Measurements from ENCODE around the gene PHF20.
"Not testable (repeated sequence)": the region's sequence is repeated elsewhere in the genome, so short reads cannot be mapped to it uniquely, and the experiment has no call there.

The PHF20 gene

DNA sequence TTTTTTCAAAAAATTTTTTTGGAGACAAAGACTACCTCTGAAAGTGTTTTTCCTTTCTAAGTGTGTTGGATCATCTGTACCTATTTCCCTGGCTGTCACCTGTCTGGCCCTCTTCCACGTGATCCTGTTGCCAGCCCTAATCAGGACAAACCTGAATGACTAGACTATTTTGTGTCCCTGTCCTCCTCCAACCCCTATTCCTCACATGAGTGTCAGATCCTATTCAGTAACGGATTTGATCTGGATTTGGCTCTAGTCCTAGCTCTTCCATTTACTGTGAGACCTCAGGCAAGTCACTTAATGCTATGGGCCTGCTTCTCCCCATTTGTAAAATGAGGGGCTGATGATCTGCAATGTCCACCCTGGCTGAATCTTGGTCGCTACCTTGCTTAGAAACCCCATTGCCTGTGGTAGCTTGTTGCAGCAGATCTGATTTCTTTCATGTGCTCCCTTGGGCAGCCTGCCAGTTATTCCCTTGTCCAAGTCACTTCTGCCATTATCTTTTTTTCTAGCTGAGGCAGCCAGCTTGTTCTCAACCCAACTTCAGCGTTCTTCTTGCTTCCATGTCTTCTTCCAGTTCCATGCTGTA lies 4.8 kb downstream of the PHF20 start:
- DNase-seq (ENCODE audit: low read depth, low spot score), result no peak

DNA sequence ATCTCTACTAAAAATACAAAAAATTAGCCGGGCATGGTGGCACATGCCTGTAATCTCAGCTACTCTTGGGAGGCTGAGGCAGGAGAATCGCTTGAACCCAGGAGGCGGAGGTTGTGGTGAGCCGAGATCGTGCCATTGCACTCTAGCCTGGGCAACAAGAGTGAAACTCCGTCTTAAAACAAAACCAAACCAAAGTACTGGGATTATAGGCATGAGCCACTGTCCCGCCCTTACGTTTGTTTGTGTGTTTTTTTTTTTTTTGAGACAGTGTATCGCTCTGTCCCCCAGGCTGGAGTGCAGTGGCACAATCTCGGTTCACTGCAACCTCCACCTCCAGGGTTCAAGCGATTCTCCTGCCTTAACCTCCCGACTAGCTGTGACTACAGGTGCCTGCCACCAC lies 12.0 kb downstream of the PHF20 start:
- not testable (repeated sequence) for DNase-seq (ENCODE audit: low read depth, low spot score)

DNA sequence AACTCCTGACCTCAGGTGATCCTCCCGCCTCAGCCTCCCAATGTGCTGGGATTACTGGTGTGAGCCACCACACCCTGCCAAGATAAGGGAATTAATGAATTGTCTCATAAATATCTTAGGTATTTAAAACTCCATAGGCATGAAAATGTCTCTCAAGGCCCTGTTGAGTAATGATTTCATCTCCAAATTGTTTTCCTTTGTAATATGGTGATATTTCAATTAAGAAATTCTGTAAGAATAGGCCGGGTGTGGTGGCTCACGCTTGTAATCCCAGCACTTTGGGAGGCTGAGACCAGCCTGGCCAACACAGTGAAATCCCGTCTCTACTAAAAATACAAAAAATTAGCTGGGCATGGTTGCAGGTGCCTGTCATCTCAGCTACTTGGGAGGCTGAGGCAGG lies 13.7 kb downstream of the PHF20 start:
- DNase-seq (ENCODE audit: low read depth, low spot score), result not testable (repeated sequence)

DNA sequence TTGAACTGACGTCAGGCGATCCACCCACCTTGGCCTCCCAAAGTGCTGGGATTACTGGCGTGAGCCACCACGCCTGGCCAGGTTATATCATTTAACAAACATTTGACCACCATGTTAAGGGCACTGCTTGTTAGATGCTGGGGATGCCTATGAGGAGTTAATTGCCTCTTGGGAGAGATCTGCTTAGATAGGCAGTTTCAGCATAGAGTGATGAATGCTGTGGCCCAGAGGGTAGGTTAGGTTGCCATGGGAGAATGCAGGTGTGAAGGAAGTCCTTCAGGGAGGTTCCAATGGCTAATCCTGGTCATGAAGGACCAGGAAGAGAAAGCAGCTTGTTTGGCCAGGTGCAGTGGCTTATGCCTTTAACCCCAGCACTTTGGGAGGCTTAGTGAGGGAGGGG lies 17.0 kb downstream of the PHF20 start:
- DNase-seq (ENCODE audit: low read depth, low spot score), result no peak

DNA sequence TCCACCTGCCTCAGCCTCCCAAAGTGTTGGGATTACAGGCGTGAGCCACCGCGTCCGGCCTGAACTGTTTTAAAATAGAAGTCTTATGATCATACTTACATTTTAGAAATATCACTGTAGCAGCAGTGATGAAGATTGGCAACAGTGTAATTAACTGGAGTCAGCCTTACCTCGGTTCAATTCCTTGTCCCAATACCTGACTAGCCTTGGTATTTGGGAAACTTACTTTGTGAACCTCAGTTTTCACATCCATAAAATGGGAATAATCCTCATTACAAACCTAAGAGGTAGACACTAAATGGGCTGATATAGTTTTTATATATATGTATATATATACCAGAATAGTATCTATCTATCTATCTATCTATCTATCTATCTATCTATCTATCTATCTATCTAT lies 19.3 kb downstream of the PHF20 start:
- no peak for DNase-seq (ENCODE audit: low read depth, low spot score)

DNA sequence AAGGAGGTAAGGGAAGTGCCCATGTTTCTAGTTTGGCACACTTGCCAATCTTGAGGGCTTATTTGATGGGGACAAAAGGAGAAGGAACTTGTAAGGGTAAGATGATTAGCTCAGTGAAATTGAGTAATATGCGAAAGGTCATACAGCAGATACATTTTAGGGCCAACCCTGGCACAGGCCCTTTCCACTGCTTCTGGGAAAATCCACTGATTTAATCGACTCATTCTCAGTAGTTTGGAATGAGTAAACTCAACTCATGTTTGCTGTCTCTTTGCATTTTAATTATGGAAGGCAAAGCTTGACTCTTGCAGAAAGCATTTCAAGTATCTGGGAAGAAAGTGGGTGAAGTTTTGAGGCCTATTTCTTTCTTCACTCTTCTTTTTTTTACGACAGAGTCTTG lies 20.0 kb downstream of the PHF20 start:
- DNase-seq (ENCODE audit: low read depth, low spot score), result no peak

DNA sequence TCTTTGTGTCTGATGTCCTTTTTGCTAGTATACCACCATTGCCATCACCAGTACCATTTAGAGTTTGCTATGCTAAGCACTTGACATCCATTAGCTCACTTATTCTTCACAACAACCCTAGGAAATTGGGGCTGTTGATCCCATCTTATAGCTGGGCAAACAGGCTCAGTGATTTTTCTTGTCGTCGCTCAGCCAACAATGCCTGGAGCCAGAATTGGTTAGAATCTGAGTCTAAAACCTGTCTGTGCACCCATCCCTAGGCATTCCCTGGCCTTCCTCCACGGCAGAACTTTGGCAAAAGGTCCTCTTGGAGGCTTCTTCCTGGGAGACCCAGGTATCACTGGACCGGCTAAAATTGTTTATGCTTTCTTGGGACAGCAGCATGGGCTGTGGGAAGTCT lies 20.9 kb downstream of the PHF20 start:
- no peak for DNase-seq (ENCODE audit: low read depth, low spot score)

DNA sequence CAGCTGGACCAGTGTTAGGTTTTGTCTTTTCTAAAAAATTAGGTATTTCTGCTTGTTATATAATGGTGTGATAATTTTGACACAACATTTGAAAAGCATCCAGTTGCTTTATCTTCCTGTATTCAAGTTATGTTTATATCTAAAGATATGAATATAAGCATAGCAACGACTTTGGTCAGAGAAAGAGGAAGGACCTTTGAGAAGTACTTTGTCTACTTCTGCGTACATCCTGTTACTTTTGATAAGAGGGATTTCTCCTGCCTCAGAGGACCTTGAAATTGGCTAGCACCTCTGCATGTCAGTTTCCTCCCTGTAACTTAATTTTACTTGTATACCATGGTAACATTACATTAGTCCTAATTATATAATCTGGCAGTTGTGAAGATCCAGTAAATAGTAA lies 24.8 kb downstream of the PHF20 start:
- DNase-seq (ENCODE audit: low read depth, low spot score), result no peak

DNA sequence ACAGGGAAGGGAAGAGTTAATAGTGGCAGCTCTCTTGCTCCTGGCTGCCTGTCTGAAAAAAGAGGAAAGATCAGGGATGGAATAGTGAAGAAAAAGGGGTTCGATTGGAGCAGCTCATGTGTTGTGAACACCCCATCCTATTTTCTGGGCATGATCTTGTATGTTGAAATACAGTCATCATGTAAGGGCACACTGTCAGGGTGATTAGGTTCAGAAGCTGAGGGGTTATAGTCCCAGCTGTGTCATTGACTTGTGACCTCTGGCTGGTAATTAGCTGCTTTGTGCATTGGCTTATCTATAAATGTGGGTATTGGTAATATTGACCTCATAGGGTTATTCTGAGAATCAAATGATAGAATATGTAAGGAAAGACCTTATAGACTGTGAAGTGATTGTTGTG lies 30.1 kb downstream of the PHF20 start:
- no peak for DNase-seq (ENCODE audit: low read depth, low spot score)

DNA sequence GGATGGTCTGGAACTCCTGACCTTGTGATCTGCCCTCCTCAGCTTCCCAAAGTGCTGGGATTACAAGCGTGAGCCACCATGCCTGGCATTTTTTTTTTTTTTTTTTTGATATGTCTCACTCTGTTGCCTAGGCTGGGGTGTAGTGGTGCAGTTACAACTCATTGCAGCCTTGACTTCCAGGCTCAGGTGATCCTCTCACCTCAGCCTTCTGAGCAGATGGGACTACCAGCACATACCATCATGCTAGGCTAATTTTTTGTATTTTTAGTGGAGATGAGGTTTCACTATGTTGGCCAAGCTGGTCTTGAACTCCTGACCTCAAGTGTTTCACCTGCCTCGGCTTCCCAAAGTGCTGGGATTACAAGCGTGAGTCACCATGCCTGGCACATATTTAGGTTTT lies 34.3 kb downstream of the PHF20 start:
- no peak for DNase-seq (ENCODE audit: low read depth, low spot score)

DNA sequence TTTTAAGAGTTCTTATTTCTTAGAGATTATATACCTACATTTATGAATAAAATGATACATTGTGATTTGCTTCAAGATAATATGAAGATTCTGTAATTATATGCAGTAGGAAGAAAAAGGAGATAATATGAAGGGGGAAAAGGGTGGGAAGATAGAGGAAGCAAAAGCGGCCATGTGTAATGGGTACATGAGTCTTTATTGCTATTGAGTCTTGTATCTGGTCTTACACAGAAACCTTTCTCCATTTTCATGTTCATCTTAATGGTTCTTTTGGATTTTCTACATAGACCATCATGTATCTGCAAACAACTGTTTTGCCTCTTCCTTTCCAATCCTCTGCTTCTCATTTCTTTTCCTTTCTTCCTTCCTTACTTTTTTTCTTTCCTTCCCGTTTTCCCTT lies 36.1 kb downstream of the PHF20 start:
- DNase-seq (ENCODE audit: low read depth, low spot score), result no peak

DNA sequence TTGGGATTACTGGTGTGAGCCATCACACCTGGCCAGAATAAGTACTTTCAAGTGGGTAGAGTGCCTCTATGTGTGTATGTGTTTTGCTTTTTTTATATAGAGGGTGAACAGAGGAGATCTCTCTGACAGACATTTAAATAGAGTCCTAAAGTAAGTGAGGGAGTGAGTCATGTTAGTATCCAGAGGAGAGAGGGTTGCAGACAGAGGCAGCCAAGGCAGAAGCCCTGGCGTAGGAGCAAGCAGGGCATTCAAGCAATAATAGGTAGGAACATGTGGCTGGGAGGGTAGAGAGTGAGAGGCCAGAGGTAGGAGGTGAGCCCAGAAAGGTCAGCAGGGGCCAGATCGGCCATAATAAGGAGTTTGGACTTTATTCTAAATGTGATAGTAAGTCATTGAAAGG lies 48.9 kb downstream of the PHF20 start:
- DNase-seq (ENCODE audit: low read depth, low spot score), result no peak

DNA sequence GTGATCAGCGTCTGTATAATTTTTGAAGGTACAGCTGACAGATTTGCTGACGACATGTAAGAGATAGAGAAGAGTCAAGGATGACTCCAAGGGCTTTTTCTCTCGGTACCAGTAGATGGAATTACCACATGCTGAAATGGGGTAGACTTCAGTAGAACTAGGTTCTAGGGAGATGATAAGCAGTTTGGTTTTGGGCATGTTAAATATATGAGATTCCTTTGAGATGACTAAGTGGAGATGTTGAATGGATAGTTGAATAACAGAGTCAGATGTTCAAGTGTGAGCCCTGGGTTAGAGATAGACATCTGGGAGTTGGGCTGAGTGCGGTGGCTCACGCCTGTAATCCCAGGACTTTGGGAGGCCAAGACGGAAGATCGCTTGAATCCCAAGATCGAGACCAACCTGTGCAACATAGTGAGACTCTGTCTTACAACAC lies 50.0 kb downstream of the PHF20 start:
- DNase-seq (ENCODE audit: low read depth, low spot score), result no peak

DNA sequence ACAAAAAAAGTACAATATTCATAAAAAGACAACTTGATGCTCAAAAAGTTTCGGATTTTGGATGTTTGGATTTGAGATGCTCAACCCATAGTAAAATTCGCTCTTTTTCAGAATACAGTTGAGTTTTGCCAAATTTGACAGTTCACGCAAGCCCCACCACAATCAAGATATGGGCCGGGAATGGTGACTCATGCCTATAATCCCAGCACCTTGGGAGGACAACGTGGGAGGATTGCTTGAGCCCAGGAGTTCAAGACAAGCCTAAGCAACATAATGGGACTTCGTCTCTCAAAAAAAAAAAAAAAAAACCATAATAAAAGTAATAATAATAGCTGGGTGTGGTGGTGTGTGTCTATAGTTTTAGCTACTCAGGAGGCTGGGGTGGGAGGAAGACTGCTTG lies 51.3 kb downstream of the PHF20 start:
- no peak for DNase-seq (ENCODE audit: low read depth, low spot score)

DNA sequence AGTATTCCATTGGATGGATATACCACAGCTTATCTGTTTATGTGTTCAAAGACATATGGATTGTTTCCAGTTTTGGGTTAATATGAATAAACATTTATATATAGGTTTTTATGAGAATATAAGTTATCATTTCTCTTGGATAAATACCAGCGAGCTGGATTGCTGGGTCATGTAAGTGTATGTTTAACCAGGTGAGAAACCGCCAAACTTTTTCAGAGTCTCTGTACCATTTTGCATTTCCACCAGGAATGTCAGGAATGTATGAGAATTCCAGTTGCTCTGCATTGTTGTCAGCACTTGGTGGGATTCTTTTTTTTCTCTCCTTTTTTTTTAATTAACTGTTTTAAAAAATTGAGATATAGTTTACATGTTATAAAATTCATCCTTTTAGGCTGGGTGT lies 52.1 kb downstream of the PHF20 start:
- no peak for DNase-seq (ENCODE audit: low read depth, low spot score)

DNA sequence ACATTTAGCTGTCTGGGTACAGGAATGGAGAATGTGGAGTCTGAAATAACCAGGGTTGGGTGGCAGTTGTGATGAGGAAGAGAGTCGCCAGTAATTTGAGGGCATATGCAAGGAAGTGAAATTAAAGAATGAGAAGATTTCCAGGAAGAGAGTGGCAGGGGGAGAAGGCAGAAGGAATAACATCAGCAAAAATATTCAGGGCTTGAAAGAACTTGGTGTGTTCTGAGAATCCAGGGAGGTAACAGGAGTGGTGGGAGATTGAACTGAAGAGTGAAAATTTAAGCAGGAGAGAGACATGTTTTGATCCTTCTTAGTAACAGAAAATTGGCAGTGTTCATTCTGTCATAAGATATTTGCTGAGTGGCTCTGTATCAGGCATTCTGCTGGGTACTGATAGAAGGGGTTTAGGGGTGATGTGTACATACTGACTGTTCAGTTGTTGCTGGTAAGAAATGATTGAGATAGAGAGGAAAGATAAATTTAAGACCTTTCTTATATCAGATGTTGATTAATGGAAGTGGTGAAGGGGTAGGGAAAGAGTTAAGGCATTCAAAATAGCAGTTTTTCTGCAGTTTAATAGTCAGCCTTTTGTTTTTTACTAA lies 54.7 kb downstream of the PHF20 start:
- DNase-seq (ENCODE audit: low read depth, low spot score), result no peak

DNA sequence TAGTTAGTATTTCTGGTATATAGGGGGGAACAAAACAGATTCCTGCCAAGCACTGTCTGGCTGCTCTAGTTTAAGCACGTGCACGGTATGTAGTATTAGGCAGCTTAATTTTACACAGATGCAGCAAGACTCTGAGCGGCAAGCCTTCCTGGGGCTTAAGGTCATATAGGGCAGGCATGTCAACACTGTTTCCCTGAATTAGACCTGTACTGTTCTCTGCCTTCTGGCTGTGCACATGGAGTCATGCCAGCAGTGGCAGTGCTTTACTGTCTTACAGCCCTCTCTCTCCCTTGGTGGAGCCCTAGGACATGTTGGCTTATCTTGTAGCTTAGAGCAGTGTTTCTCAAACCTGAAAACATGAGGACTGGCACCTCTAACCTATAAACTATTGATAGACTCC lies 56.6 kb downstream of the PHF20 start:
- DNase-seq (ENCODE audit: low read depth, low spot score), result no peak

DNA sequence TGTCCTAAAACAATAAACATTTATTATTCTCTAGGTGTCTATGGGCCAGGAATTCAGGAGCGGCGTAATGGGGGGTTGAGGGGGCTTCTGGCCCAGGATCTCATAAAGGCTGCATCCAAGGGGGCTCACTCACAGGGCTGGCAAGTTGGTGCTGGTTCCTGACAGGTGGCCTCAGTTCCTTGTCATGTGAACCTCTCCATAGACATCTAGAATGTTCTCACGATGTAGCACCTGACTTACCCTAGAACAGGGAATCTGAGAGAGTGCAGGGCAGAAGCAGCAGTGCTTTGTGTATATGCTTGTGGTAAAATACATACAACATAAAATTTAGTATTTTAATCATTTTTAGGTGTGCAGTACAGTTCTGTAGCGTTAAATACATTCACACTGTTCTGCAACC lies 57.1 kb downstream of the PHF20 start:
- no peak for DNase-seq (ENCODE audit: low read depth, low spot score)

DNA sequence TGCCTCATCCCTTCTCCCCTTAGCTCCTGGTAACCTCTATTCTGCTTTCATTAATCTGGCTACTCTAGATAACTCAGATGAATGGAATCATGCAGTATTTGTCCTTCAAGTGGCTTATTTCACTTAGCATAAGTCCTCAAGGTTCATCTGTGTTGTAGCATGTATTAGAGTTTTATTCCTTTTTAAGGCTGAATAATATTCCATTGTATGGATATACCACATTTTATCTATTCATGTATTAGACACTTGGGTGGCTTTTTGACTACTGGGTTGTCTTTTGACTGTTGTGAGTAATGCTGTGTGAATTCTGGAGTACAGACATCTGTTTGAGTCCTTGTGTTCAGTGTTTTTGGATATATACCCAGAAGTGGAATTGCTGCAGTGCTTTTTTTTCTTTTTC lies 58.4 kb downstream of the PHF20 start:
- DNase-seq (ENCODE audit: low read depth, low spot score), result no peak

DNA sequence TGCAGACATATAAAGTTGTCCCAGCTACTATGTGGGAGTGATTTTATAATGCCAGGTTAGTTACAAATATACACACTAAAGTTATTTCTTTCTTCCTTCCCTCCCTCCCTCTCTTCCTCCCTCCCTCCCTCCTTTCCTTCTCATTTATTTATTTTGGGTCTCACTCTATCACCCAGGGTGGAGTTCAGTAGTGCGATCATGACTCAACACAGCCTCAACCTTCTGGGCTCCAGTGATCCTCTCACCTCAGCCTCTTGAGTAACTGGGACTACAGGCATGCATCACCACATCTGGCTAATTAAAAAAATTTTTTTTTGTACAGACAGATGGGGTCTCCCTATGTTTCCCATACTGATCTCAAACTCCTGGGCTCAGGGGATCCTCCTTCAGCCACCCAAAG lies 59.2 kb downstream of the PHF20 start:
- no peak for DNase-seq (ENCODE audit: low read depth, low spot score)

DNA sequence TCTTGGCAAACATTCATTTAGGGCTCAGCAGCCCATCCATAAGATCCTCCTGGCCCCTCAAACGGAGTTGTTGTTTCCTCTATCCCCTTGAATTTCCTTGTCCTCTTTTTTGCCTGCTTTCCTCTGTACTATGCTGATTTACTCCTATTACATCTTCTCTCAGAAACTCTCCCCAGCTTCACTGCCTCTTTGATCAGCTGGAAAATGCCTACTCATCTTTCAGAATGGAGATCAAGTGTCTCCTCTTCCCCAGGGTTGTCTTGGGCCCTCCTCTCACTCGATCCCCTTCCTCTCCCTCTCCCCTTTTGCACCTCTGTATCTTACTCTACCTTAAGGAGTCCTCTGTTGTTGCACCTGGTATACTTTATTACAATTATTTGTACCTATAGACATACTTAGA lies 60.2 kb downstream of the PHF20 start:
- no peak for DNase-seq (ENCODE audit: low read depth, low spot score)

DNA sequence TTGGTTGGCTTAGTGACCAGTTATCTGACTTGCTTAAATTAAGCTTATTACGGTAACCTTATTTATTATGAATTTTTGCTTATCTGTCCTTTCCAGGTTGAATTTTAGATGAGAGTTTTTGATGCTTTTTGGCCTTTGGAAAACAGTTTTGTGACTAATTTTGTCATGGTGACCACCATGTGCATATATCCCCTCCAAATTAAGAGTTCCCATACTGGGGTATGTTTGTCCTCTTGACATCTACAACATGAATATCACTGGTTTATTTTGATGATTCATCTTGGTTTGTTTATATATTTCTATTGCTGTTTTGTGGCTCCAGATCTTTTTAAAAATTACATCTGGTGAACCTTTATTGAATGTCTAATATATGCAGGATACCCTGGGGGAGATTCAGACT lies 61.4 kb downstream of the PHF20 start:
- no peak for DNase-seq (ENCODE audit: low read depth, low spot score)

DNA sequence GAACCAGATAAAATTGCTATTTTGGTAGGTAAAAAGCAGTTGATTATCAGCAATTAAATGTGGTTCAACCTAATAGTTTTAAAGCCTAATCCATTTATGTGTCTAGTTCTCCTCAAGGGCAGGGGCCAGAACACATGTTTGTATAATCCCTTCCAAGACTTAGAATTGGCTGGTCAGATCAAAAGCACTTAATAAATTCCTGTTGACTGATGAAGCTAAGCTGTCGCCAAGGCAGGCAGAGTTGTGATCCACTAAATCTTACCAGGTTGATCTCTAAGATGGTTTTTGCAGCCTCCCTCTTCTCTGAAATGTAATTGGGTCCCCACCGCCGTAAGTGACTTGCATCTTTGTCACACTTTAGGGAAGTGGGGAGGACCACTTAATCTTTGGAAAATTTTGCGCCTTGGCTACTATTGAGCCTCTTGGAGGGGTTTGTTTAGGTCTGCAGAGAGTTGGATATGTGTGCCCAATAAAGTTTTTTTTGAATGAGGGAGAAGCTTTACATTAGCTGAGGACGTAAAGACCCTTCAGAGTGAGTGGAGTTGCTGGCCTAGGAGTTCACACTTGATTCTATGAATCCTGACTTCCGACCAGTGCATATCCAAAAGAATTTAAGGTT lies 65.9 kb downstream of the PHF20 start:
- no peak for DNase-seq (ENCODE audit: low read depth, low spot score)

DNA sequence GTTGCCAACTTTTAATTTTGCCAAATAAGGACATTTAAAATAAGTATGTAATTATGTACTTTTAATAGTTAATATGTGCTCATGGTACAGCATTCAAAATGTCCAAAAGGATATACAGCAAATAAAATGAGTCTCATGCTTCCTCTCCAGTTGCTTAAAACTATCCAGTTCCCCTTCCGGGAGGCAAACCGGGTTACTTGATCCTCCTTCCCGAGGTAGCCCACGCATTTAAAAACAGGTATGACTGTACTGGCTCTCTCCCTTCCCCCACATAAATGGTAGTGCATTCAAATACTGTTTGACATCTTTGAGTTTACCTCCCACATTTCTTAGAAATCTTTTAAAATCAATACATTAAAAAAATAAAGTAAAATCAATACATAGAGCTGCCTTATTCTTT lies 66.4 kb downstream of the PHF20 start:
- no peak for DNase-seq (ENCODE audit: low read depth, low spot score)
